Ureter (tissue), 1 donor: Measurements from ENCODE around the gene C22orf23. TPM values are rescaled to one million over a fixed set of nuclear protein-coding genes. Genes with fewer than 3 reads are reported as not detected.
"Not testable (repeated sequence)": the region's sequence is repeated elsewhere in the genome, so short reads cannot be mapped to it uniquely, and the experiment has no call there.

Source experiments
- DNase-seq: peaks from one replicate; pipeline ENCODE4 v3.0.0-alpha.2; 2020; ENCODE audit warnings: low spot score
- total RNA-seq: library from RNA; stranded (reverse); gene quantifications from one replicate; pipeline ENCODE4 v1.2.4, GENCODE V29; 2023
- donor health status: DM: yes; HTN: yes; CAD: no.

The C22orf23 gene
- total RNA-seq, 1 donor from 2014 or later = not detected

DNA sequence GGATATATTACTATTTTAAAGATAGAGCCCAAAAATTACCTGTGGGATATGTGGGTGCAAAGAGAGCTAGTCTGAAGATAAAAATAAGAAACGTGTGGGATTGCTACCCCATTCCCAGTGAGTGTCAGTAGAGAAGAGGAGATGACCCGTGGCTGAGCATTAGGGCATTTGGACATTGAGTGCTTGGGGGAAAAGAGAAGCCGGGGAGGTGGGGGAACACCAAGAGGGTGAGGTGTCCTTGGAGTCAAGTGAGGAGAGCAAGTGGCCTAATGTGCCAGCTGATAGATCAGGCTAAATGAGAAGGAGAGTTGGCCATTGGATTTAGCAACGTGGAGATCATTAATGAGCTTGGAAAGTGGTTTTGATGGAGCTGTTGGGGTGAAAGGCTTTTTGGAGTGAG lies 1.3 kb upstream of the C22orf23 start:
- DNase-seq = no peak

GRCh38 chr22:37953062-37953436 lies 352 bp downstream of the C22orf23 start:
- no peak for DNase-seq

GRCh38 chr22:37952629-37953028 lies 772 bp downstream of the C22orf23 start:
- DNase-seq = not testable (repeated sequence)

DNA sequence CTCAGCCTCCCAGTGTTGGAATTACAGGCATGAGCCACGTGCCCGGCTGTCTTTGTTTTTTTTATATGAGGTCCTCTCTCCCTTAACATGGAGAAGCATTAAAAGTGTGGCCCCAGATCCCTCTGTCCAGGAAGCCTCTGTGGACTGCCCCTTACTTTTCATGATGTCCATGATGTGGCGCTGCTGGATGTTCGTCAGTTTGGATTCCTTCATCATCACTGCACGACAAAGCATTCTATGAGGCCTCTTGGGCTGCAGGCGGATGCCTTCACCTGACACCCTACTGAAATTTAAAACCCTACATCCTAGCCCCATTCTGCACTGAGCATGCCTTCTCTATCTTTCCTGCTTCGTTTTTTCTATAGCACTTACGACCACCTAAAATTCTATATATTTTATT lies 2.1 kb downstream of the C22orf23 start:
- DNase-seq = no peak

GRCh38 chr22:37947142-37947795 lies 6.1 kb downstream of the C22orf23 start:
- DNase-seq = not testable (repeated sequence)

DNA sequence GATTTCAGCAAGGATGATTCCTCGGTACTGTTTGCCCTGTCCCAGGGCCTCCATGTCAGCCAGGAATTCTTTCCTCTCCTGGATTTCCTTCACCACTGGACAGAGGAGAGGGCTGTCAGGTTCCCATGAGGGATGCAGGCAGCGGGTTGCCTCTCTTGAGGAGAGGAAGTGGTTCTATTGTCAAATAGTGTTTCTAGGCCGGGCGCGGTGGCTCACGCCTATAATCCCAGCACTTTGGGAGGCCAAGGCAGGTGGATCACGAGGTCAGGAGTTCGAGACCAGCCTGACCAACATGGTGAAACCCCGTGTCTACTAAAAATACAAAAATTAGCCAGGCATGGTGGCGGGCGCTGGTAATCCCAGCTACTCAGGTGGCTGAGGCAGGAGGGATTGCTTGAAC lies 9.0 kb downstream of the C22orf23 start:
- not testable (repeated sequence) for DNase-seq

- DNase-seq = no peak
Observed at GRCh38 chr22:37943825-37944198, 9.6 kb downstream of the C22orf23 start.

DNA sequence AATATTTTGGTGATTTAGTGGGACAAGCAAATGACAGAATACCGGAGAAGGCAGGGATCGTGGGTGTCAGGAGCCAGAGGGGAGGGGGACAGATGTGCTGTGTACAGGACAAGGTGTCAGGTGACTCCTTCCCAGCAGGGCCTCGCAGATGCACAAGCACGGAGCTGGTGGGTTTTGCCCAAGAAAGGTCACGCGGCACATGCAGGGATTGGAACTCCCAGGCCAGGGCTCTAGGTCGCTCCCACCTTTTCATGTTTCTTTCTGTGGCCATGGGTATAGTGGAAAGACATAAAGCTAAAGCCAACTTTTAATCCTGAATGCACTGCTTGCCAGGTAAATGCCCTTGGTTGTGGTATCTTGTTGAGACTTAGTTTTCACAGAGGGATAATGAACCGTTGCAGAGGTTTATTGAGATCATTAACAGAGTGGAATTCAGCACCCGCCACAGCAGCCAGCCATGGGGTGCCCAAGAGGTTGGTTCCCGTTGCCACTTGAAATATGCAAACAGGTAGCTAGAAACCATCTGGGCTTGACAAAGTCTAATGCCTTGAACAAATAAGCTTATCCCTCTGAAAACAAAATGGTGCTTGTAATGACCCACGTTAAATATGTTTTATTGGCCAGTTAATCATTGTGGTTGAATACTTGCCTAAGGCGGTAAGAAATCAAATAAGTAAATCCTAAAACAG lies 10.1 kb downstream of the C22orf23 start:
- no peak for DNase-seq

- DNase-seq = no peak
Observed at GRCh38 chr22:37942133-37942532, 11.3 kb downstream of the C22orf23 start.

GRCh38 chr22:37940698-37941376 lies 12.6 kb downstream of the C22orf23 start:
- no peak for DNase-seq

DNA sequence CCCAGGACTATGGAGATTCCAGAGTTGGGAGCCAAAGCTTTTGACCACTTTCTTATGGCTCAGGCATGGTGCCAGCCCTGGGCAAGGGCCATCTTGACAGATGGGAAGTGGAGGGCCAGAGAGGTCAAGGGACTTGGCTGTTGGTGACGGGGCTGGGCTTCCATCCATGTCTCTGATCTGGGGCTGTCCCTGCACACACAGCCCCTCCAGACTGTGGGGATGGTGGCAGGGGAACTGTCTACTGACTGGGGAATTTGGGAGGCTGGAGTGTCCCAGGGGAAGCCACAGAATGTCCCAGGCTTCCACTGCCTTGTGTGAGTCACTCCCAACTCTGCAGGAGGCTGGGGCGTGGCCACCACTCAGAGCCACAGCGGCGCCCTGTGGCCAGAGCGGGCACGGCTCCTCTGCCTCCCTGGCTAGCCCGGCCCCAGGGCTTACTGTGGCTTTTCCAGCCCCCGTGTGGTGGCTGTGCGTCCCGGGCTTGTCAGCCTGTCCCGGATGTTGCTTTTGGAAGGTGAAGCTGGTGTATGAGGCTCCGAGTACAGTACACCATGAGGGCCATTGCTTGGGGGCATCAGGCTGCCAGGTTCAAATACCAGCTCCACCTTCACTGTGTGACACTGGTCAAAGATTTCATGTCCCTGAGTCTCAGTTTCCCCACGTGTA lies 19.6 kb downstream of the C22orf23 start:
- DNase-seq = peak; percentile 89

DNA sequence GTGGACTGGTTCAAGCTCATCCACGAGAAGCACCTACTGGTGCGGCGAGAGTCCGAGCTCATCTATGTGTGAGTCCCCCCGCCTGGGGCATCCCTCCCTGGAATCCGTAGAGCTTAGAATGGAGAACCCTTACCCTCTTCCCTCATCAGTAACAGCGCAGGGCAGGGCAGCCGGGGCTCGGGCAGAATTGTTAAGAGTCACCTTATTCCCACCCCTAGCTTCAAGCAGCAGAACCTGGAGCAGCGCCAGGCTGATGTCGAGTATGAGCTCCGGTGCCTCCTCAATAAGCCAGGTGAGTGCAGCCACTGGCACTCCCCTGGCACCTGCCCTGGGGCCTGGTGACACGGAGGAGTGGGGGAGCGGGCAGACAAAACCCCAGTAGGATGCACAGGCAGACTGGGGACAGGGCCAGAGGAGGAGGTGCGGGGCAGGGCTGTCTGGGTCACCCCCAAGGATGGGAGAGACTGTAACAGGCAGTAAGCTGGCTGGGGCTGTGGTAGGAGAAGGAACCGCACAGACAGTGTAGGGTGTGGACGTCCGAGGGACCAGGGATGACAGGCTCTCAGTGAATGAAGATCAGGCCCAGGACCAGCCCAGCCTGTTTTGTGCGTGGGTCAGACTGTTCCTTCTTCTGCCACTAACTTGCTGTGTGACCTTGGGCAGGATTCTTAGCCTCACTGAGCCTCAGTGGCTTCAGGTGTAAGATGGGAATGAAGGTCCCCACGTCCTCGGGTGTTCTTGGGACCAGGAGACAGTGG lies 20.4 kb downstream of the C22orf23 start:
- DNase-seq = no peak

DNA sequence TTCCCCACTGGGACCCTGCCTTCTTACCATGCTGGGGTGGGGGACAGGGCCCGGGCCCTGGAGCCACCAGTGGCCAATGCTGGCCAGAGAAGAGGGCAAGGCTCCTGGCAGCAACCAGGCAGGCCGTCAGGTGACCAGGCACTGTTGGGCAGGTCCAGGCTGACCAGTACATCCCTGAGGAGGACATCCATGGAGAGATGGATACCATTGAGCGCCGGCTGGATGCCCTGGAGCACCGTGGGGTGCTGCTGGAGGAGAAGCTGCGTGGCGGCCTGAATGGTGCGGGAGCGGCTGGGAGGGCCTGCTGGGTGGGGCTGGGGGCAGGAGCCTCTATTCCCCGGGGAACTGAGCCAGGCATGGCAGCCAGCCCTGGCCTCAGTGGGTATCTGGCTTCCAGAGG lies 21.0 kb downstream of the C22orf23 start:
- DNase-seq = no peak

GRCh38 chr22:37931893-37932389 lies 21.5 kb downstream of the C22orf23 start:
- no peak for DNase-seq

DNA sequence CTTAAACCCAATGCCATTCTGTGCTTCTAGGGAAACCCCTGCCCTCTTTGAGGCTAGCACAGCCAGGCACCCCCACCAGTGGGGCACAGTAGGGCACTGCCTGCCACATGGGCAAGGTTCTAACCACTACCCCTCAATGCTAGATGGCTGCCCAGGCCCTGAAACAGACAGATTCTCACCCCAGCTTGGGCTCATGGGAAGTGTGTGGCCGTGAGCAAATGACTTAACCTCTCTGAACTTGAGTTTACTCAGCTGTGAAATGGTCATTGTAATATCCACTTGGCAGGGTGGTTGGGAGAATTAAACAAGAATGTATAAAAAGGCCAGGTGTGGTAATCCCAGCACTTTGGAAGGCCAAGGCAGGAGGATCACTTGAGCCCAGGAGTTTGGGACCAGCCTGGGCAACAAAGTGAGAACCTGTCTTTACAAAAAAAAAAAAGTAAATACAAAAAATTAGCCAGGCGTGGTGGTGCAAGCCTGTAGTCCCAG lies 22.4 kb downstream of the C22orf23 start:
- no peak for DNase-seq

DNA sequence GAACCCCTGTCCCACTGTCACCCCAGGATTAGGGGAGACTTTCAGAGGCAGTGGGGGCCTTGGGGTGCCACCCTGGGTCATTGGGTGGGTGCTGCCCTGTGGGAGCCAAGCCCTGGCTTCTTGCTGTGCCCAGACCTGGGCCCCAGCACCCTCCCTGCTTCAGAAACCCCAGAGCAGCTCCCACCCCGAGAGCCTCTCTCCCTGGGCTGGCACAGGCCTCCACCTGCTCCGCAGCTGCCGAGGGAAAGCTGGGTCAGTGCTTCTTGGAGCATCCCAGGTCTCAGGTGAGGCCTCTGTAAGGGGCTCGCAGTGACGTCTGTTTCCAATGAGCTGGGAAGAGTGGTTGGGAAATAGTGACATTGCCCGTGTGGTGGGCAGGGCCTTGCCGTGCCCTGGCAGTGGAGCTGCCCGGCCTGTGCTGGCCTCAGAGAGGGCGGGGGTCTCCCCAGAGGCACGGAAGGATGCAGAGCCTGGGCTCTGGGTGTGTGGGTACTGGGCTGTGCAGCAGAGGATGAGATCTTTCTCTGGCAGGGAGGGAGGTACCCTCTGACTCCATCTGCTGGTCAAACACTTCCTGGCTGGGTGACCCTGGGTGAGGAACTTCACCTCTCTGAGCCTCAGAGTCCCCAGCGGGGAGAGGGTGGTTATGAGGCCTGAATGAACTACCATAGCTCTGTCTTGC lies 23.0 kb downstream of the C22orf23 start:
- no peak for DNase-seq

- DNase-seq = no peak
Observed at GRCh38 chr22:37929390-37929789, 24.0 kb downstream of the C22orf23 start.

- DNase-seq = no peak
Observed at GRCh38 chr22:37927637-37927936, 25.8 kb downstream of the C22orf23 start.

GRCh38 chr22:37926771-37927636 lies 26.4 kb downstream of the C22orf23 start:
- DNase-seq = no peak

DNA sequence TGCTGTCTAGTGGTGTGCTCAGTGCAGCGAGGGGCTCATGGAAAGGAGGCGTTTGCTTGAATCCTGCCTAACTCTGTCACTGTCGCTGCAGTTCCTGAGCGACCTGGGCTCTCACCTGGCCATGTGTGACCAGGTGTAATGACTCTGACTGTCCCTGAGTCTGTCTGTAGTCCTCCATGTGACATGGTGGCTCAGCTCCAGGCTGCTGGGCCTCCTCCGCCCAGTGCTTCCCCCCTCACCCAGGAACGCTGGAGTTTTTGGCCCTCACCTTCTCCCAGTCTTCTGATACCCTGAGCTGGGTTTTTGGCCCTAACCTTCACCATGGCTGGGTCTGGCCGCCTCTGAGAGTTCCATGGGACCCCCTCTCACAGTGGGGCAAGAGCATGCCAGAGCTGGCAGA lies 27.0 kb downstream of the C22orf23 start:
- no peak for DNase-seq
